H1 (cell line): ENCODE measurements around the gene SCD. TPM values are rescaled to one million over a fixed set of nuclear protein-coding genes. Genes with fewer than 3 reads are reported as not detected.

Experiments used
- BRCA1 ChIP-seq: IDR thresholded peaks from 2 replicates; pipeline ENCODE4 v1.6.1; 2012; ENCODE audit warnings: low read depth, low read length, improper control_type of control experiment
- CHD2 ChIP-seq: IDR thresholded peaks from 2 replicates; pipeline ENCODE4 v1.6.1; 2012; ENCODE audit warnings: low read length, improper control_type of control experiment
- CHD7 ChIP-seq: fragments of 300-600 bp; sonication (generic); IDR thresholded peaks from 2 replicates; pipeline ENCODE4 v1.7.1; 2012; ENCODE audit warnings: low read length, moderate library complexity, mild to moderate bottlenecking, inconsistent platforms; ENCODE audit not compliant: insufficient replicate concordance
- POU5F1 ChIP-seq: IDR thresholded peaks from 2 replicates; pipeline ENCODE4 v1.6.1; 2011; ENCODE audit warnings: low read depth, mild to moderate bottlenecking, low read length, moderate library complexity
- SRF ChIP-seq: IDR thresholded peaks from 2 replicates; pipeline ENCODE4 v1.6.1; 2011; ENCODE audit warnings: mild to moderate bottlenecking, low read depth, low read length, moderate library complexity
- polyA plus RNA-seq, 7 experiments: library from polyadenylated mRNA; depleted of rRNA in 3 of 7; stranded (reverse) in 5 of 7; unstranded in 2 of 7; fragments of >200 nt in 5 of 7; fragments of 200-250 nt in 2 of 7; gene quantifications; 1 replicate in 5 of 7; 2 replicates in 1 of 7; 4 replicates in 1 of 7; pipeline versions ENCODE4 v1.2.1 to v1.2.3, GENCODE V29; 2011 to 2013; ENCODE audit warnings: missing spikeins in 2 of 7, mixed read lengths in 2 of 7
- total RNA-seq: library from RNA; stranded (reverse); fragmentation: NEBNext Ultra II Directional; extraction: Animal tissue kit (Norgen Biotek cat#: 25700); gene quantifications from 2 replicates; pipeline ENCODE4 v1.2.1, GENCODE V29; 2021

The SCD gene
- total and polyA plus RNA-seq, 2 of the 8 experiments (the other 6 are each of a cell fraction or from before 2014, with no cell fraction given) = 397 to 621 TPM

DNA sequence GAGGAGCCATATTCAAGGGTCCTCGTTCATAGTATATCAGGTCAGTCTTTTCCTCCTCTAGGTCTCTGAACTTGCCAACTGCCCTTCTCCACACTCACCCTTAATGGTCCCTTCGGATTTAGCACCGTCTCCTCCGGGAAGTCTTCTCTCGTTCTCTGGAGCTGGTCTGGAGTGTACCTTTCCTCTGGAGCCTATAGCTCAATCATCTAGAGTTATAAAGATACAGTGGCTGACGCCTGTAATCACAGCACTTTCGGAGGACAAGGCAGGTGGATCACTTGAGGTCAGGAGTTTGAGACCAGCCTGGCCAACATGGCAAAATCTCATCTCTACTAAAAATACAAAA lies 4.4 kb upstream of the SCD start (continued):
- TF ChIP-seq CHD7 (no peak), SRF (no peak), BRCA1 (no peak), CHD2 (no peak), POU5F1 (no peak)
